Right renal cortex interstitium (tissue), 3 donors: Measurements from ENCODE around the gene ATP8A2. TPM values are rescaled to one million over a fixed set of nuclear protein-coding genes. Genes with fewer than 3 reads are reported as not detected.
"Not testable (repeated sequence)": the region's sequence is repeated elsewhere in the genome, so short reads cannot be mapped to it uniquely, and the experiment has no call there.

ENCODE experiments used
- DNase-seq, 3 donors: peaks; one replicate each; pipeline ENCODE4 v3.0.0-alpha.2; 2013; ENCODE audit warnings: low read depth in 3 of 3, low spot score in 2 of 3
- polyA plus RNA-seq, 3 donors: library from polyadenylated mRNA; unstranded; fragments of 120-200 nt; gene quantifications; one replicate each; pipeline ENCODE4 v1.2.1, GENCODE V29; 2013; ENCODE audit not compliant: insufficient read length in 3 of 3

The ATP8A2 gene
- polyA plus RNA-seq, 3 donors = 5.5 to 7.2 (median 6.3) TPM

DNA sequence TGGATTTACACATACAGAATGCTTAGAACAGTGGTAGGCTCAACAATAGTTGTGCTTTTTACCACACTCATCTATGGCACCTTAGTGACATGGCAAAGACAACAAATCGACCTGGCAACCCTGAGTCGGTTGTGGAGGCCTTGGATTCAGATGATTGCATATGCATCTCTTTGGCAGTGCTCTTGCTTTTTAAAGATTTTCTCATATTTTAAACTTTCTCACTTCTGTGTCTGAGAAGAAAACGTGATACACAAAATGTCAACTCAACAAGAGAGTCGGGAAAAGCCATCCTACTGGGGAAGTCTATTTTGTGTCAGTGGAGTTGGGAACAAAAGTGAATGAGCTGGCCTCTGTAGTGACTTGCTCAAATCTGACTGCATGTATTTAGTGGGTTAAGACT lies 85.8 kb downstream of the ATP8A2 start:
- DNase-seq = no peak

GRCh38 chr13:25462301-25463125 lies 90.7 kb downstream of the ATP8A2 start:
- DNase-seq = no peak

GRCh38 chr13:25463496-25463895 lies 91.7 kb downstream of the ATP8A2 start:
- no peak for DNase-seq

DNA sequence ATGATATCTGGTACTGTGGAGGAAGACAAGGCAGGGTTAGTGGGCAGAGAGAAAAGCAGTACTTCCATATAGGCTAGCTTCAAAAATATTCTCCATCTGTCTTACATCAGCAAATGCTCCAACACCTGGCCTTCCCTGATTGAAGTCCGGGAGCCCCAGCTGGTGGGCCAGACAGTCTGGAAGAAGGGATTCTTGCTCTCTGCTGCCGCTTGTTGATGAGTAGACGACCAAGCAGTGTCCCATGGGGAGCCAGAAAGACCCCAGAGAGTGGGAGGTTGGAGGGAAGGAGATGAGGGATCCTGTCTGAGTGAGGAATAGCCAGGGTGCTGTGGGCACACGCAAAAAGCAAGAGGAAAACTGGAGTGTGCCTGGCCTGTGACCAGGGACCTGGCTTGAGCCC lies 95.1 kb downstream of the ATP8A2 start:
- DNase-seq = no peak

GRCh38 chr13:25468325-25469168 lies 96.8 kb downstream of the ATP8A2 start:
- no peak for DNase-seq

DNA sequence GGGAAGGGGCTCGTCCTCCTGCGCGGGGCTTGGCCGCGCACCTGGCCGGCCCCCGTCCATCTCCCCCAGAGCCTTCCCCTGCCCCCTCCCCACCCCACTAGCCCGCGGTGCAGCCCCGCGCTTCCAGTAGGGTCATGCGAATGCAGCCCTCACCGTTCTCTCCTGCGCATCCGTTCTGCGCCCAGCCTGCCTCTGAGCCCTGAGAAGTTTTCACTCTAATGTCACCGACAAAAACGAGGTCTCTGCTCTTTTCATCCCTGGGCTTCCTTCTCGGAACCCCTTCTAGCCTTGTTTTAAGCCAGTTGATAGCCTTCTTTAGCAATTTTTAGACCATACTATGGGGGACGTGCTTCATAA lies 97.4 kb downstream of the ATP8A2 start:
- no peak for DNase-seq

DNA sequence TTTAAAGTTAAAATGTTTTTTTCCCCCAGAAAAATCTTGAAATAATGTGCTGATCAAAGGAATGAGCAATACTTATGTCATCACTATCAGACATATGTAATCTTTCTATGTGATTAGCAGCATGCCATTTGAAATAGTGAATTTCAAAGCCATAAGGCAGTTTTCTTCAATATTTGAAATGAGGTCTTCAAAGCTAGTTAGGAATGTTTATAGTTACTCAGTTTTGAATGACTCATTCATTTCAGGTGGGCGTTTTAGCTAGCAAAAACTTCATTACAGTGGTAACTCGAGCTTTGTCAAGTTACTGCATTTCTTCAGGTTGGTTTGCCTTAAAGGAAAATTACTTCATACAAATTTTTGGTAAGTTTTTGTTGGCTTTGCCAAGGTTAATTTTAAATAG lies 102.1 kb downstream of the ATP8A2 start:
- DNase-seq = no peak

- no peak for DNase-seq
These were observed 106.4 kb downstream of the ATP8A2 start for GRCh38 chr13:25478186-25478585.

DNA sequence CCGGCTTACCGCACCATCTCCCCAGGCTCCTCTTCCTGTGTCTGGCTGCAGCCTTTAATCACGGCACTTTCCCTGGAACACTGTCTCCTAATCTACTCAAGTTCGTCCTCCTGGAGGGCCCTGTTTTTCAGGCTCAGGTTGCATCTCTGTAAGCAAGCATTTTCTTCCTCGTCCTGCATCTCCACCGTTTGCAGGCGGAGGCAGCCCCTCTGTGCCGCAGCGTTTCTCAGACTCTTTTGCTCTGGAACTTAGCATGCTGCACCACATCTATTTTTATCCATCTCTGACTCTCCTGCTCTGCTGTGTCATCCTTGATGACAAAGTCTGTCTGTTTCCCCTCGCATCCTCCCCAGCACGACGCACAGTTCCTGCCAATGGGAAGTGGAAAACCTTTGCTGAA lies 117.5 kb downstream of the ATP8A2 start:
- no peak for DNase-seq

DNA sequence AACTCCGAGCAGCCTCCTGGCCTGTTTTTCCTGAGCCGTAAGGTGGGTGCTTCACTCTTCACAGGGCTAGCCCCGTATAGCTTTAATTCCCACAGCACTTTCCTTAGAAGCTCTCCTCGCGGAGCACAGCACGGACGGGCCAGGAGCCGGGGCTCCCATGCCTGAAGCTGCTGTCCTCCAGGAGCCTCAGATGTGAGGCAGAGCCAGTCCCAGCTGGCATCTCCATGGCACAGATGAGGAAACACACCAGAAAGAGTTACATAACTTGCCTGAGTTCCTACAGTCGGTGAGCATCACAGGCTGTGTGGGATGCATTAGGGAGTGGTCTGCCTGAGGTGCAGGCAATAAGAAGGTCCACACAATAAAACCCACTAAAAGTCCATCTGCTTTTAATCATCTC lies 118.5 kb downstream of the ATP8A2 start:
- no peak for DNase-seq

DNA sequence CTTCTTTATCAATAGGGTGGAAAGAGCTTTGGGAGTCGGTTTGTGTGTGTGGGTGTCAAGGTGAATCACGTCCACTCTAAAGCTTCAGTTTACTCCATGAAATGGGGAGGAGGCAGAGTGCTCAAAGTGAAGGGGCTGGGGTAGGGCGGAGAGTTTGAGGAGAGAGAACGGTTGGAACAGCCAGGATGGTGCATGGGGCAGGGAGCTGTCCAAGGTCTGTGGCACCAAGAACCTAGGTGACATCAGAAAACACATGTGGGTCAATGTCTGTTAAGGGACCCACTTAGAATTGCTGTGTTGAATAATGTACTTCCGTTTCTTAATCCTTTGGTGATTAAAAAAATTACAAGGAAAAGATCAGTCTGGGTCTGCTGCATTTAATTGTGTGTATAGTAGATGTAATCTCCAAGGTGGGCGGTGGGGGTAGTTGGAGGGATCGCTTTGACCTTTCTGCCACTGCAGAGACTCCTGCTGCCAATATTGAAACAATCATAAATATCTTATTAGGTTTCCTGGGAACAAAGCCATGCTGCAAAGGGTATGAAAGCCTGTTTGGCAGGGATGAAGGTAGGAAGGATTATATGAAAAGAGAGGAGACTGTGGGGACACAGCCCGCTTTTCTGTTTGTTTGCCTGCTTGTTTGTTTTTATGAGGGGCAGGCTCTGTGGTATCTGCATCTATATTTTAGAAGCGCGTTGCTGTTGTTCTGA lies 122.3 kb downstream of the ATP8A2 start:
- DNase-seq = no peak

DNA sequence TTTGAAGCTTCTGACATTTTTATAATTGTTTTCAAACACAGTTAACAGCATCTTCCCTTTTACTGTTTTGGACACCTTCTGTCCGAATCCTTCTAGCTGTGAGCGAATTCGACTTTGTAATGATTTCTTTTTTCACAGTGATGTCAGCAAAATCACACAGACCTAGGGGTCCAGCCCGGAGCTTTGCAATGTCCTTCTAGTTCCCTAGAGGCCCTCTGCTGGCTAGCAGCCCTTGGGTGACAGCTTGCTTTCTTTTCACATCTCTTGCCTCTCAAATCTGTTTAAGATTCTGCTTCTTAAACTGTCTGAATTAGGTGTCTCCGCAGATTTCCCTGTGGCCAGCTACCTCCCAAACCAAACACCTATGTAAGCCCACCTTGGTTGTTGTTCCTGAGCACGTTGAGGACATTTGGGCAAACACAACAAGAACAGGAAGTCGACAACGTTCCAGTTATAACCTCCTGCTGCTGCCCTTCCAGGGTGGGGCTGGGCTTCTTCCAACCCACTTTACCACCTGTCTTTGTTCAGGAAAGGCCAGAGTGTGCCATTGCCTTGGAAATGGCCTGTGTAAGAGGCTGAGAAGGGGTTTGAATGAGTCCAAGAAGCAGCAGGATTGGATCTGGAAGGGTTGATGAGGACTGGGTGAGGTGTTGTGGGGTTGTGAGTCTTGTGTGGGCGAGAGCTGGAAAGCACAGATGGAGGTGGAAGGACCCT lies 123.1 kb downstream of the ATP8A2 start:
- DNase-seq = no peak

GRCh38 chr13:25501231-25501630 lies 129.5 kb downstream of the ATP8A2 start:
- no peak for DNase-seq

- no peak for DNase-seq
These were observed 130.3 kb downstream of the ATP8A2 start for GRCh38 chr13:25502031-25502430.

GRCh38 chr13:25502551-25502950 lies 130.8 kb downstream of the ATP8A2 start:
- no peak for DNase-seq

GRCh38 chr13:25503856-25504255 lies 132.1 kb downstream of the ATP8A2 start:
- no peak for DNase-seq

DNA sequence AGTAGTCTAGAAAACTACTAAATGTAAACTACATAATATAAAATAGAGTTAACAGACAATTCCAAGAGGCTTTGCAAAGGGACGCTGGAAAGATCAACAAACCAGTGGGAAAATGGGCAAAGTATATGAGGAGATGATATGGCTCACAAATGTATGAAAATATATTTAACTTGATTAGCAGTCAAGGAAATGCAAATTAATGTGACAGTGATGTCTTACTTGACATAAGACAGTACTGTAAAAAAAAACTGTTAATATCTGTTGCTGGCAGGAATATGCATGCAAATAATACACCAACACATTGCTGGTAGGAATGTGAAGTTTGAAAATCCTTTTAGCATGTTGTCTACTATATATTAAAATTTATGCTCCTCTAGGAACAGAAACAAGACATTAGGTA lies 136.1 kb downstream of the ATP8A2 start:
- DNase-seq = no peak

DNA sequence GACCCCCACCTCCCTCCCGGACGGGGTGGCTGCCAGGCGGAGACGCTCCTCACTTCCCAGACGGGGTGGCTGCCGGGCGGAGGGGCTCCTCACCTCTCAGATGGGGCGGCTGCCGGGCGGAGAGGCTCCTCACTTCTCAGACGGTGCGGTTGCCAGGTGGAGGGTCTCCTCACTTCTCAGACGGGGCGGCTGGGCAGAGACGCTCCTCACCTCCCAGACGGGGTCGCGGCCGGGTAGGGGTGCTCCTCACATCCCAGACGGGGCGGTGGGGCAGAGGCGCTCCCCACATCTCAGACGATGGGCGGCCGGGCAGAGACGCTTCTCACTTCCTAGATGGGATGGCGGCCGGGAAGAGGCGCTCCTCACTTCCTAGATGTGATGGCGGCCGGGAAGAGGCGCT lies 141.3 kb downstream of the ATP8A2 start:
- not testable (repeated sequence) for DNase-seq

- DNase-seq = no peak
These were observed 146.7 kb downstream of the ATP8A2 start for GRCh38 chr13:25518441-25518840.

- DNase-seq = no peak
These were observed 154.1 kb downstream of the ATP8A2 start for GRCh38 chr13:25525884-25526283.

DNA sequence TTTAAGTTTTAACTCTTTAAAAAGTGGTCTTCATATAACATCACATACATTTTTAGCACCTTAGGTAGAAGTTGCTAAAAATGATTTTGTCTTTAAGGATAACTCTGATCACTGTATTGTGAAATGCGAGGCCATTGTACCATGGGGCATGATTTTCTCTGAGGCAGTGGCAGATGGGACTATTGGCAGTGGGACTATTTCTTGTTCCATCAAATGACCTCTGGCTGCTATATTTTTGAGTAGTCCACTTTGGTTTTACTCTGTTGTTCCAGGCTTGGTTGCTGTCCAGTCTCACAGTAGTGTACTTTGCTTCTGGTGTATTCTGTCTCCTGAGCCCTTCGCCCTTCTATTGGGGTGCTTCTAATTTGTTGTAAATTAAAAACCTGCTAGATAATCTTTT lies 156.5 kb downstream of the ATP8A2 start:
- DNase-seq = no peak
